SK-N-MC (cell line): ENCODE data around the gene PARD3.

ENCODE experiments used
- EZH2 ChIP-seq: fragments of 200-600 bp; sonication (generic); IDR thresholded peaks from one replicate; pipeline ENCODE4 v1.6.1; 2017; ENCODE audit warnings: antibody characterized with exemption
- POLR2AphosphoS5 ChIP-seq: IDR thresholded peaks from 2 replicates; pipeline ENCODE4 v1.6.1; 2012; ENCODE audit warnings: mild to moderate bottlenecking, low read depth, low read length, borderline replicate concordance

DNA sequence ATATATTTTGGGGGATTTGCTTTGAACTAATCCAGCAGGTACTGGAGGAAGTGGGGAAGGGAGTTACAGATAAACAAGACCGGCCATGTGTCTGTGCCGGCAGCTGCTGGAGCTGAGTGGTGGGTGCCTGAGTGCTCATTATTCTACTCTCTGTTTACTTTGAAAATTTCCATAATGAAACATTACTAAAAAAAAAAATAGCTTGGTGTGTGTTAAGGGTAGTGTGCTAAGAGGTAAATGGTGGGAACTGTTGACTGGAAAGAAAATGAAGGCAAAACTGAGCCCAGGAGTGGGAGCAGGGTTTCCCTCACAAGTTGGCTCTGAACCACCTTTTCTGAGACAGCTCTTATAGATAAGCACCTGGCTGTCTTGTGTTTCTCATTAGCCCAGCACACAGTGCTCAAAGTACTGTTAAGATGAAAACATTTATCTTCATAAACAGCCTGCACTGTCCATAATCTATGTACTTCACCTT is 50.6 kb downstream of the PARD3 start:
- TF ChIP-seq POLR2AphosphoS5 (no peak), EZH2 (no peak)
